DOHH2 (cell line): ENCODE measurements around the gene ERI3.

Experiments used
- H3F3A ChIP-seq: fragments of 200-600 bp; sonication (generic), shearing (Covaris generic); 2 replicates; pipeline ENCODE4 v1.6.0; 2016; ENCODE audit warnings: antibody characterized with exemption, mild to moderate bottlenecking; ENCODE audit not compliant: control insufficient read depth, insufficient read depth
- H3K27ac ChIP-seq: fragments of 200-600 bp; sonication (generic); 2 replicates; pipeline ENCODE4 v1.5.1; 2014; ENCODE audit warnings: low read depth, mild to moderate bottlenecking, low read length, moderate library complexity
- H3K27me3 ChIP-seq: fragments of 200-600 bp; sonication (generic); 2 replicates; pipeline ENCODE4 v1.6.1; 2014; ENCODE audit warnings: mild to moderate bottlenecking, low read length, mixed read lengths; ENCODE audit not compliant: control insufficient read depth
- H3K36me3 ChIP-seq: fragments of 200-600 bp; sonication (generic); 2 replicates; pipeline ENCODE4 v1.6.1; 2014; ENCODE audit warnings: mild to moderate bottlenecking, low read length, moderate library complexity, mixed read lengths; ENCODE audit not compliant: control insufficient read depth
- H3K4me1 ChIP-seq: fragments of 200-600 bp; sonication (generic); 2 replicates; pipeline ENCODE4 v1.6.1; 2014; ENCODE audit warnings: mild to moderate bottlenecking, low read length, mixed read lengths; ENCODE audit not compliant: control insufficient read depth
- H3K4me2 ChIP-seq: fragments of 200-600 bp; sonication (generic); 2 replicates; pipeline ENCODE4 v1.6.0; 2014; ENCODE audit warnings: mild to moderate bottlenecking, low read length, moderate library complexity
- H3K4me3 ChIP-seq: fragments of 200-600 bp; sonication (generic); 2 replicates; pipeline ENCODE4 v1.5.1; 2014; ENCODE audit warnings: mild to moderate bottlenecking, low read length, mixed read lengths
- H3K79me2 ChIP-seq: fragments of 200-600 bp; sonication (generic); 2 replicates; pipeline ENCODE4 v1.6.1; 2014; ENCODE audit warnings: mild to moderate bottlenecking, low read length, mixed read lengths; ENCODE audit not compliant: control insufficient read depth
- H3K9me2 ChIP-seq: fragments of 200-600 bp; sonication (generic); replicated peaks from 2 replicates; pipeline ENCODE4 v1.6.1; 2014; ENCODE audit warnings: mild to moderate bottlenecking, low read length, mixed read lengths; ENCODE audit not compliant: control insufficient read depth
- H3K9me3 ChIP-seq: fragments of 200-600 bp; sonication (generic); 2 replicates; pipeline ENCODE4 v1.6.1; 2014; ENCODE audit warnings: antibody characterized with exemption, low read length, mixed read lengths; ENCODE audit not compliant: control insufficient read depth, insufficient read depth
- H4K20me1 ChIP-seq: fragments of 200-600 bp; sonication (generic); 2 replicates; pipeline ENCODE4 v1.6.0; 2014; ENCODE audit warnings: low read depth, mild to moderate bottlenecking, antibody characterized with exemption, low read length, moderate library complexity; ENCODE audit not compliant: control insufficient read depth, insufficient read depth
- EZH2phosphoT487 ChIP-seq: fragments of 200-600 bp; sonication (generic); IDR thresholded peaks from 2 replicates; pipeline ENCODE4 v1.6.1; 2017; ENCODE audit warnings: borderline replicate concordance, mild to moderate bottlenecking, antibody characterized with exemption, low read length, moderate library complexity, mixed read lengths
- TF ChIP-seq, protein P1 (sequence below): fragments of 200-600 bp; sonication (generic); IDR thresholded peaks from one replicate; pipeline ENCODE4 v1.5.1; 2014; ENCODE audit warnings: antibody characterized with exemption, mild to moderate bottlenecking, low read depth, low read length; ENCODE audit not compliant: poor library complexity, severe bottlenecking

Gene ERI3

DNA sequence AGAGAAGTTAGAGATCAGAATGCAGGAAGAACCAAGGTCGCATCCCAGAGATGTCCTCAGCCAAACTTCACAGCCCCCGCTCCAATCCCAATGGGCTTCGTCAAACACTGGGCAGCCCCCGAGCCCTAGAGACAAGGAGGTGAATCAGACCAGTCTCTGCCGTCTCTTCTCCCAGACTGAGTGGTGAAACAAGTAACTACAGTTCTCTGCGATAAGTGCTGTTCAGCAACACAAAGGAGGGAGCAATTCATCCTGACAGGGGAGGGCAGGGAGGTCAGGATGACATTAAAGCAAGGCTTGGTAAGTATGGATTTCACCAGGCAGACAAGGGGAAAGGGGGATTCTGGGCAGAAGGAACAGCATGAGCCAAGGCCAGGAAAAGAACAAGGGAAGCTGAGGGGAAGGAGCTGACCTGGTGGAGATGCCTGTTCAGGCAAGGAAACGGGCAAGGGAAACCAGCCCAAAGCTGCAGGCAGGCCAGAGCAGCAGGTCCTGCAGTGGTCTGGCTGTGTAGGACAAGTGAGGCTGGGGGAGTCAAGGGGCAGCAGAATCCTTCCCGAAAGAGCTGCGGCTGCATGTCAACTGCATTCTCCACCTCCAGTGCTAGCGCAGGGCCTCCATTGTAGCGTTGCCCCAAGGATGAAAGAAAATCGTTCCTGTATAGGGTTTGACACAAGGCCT lies 13.6 kb upstream of the ERI3 start:
- Histone ChIP-seq H3K4me2 (no peak overlapping the region), H3K4me1 (no peaks in the 10 kb centered on the region), H3K79me2 (no peaks in the 10 kb centered on the region), H3K27me3 (peaks cover 3% of the 10 kb centered on the region; the same call in 1 of the 2 replicates), H3K9me2 (no peaks in the 10 kb centered on the region), H3F3A (no peaks in the 10 kb centered on the region), H3K9me3 (no peaks in the 10 kb centered on the region), H3K36me3 (no peaks in the 10 kb centered on the region), H3K4me3 (no peak overlapping the region), H4K20me1 (no peaks in the 10 kb centered on the region), H3K27ac (no peak overlapping the region)
- TF ChIP-seq, protein P1, sequence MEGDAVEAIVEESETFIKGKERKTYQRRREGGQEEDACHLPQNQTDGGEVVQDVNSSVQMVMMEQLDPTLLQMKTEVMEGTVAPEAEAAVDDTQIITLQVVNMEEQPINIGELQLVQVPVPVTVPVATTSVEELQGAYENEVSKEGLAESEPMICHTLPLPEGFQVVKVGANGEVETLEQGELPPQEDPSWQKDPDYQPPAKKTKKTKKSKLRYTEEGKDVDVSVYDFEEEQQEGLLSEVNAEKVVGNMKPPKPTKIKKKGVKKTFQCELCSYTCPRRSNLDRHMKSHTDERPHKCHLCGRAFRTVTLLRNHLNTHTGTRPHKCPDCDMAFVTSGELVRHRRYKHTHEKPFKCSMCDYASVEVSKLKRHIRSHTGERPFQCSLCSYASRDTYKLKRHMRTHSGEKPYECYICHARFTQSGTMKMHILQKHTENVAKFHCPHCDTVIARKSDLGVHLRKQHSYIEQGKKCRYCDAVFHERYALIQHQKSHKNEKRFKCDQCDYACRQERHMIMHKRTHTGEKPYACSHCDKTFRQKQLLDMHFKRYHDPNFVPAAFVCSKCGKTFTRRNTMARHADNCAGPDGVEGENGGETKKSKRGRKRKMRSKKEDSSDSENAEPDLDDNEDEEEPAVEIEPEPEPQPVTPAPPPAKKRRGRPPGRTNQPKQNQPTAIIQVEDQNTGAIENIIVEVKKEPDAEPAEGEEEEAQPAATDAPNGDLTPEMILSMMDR = no peak
- TF ChIP-seq EZH2phosphoT487 = no peak

GRCh38 chr1:44367944-44368343 lies 12.9 kb upstream of the ERI3 start:
- Histone ChIP-seq H4K20me1 (no peaks in the 10 kb centered on the region), H3K79me2 (no peaks in the 10 kb centered on the region), H3K4me3 (no peak overlapping the region), H3K9me2 (no peaks in the 10 kb centered on the region), H3K27ac (no peak overlapping the region), H3K4me2 (no peak overlapping the region), H3K4me1 (peaks cover 4% of the 10 kb centered on the region), H3K27me3 (peaks cover 3% of the 10 kb centered on the region; the same call in 1 of the 2 replicates), H3F3A (no peaks in the 10 kb centered on the region), H3K36me3 (no peaks in the 10 kb centered on the region), H3K9me3 (no peaks in the 10 kb centered on the region)
- TF ChIP-seq, protein P1 = no peak
- no peak for TF ChIP-seq EZH2phosphoT487

DNA sequence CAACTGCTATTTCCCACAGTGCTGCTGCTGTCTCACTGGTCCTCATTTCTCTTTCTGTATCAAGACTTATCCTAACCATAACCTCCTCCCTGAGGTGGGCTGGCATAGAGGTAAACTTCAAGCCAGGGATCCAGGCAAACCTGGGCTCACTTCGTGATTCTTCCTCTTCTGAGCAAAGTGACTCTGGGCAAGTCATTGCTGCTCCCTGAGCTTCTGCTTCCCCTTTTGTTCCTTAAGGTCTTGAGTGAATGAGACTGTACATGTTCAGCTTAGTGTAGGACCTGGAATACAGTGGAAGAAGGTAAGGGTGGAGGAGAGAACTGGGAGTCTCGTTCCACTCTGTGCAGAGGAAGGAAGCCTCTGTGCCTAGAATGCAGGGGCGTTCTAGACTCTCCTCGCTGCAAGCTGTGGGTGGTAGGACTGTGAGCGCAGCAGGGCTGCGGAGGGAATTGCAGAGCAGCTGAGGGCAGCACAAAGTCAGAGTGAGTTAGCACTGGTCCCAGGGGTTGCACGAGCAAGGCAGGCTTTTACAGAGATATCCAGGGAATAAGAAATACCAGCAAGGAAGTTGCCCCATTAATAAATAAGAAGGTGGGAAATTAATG lies 11.4 kb upstream of the ERI3 start:
- no peaks in the 10 kb centered on the region for H3K79me2 ChIP-seq
- H3K27ac ChIP-seq = no peak overlapping the region
- no peaks in the 10 kb centered on the region for H3K9me3 ChIP-seq
- peaks cover 19% of the 10 kb centered on the region for H3K4me1 ChIP-seq
- H3F3A ChIP-seq = no peaks in the 10 kb centered on the region
- no peaks in the 10 kb centered on the region for H3K36me3 ChIP-seq
- TF ChIP-seq EZH2phosphoT487 = no peak
- TF ChIP-seq, protein P1 = no peak
- H4K20me1 ChIP-seq = no peaks in the 10 kb centered on the region
- peaks cover 3% of the 10 kb centered on the region; the same call in 1 of the 2 replicates for H3K27me3 ChIP-seq
- H3K4me2 ChIP-seq = no peak overlapping the region
- H3K4me3 ChIP-seq = no peak overlapping the region
- no peaks in the 10 kb centered on the region for H3K9me2 ChIP-seq
